AG09319 (cell line): Measurements from ENCODE around the gene CD2BP2.

Experiments
- DNase-seq: peaks from one replicate; pipeline ENCODE4 v3.0.0-alpha.2; 2010; ENCODE audit warnings: low read depth; ENCODE audit errors: extremely low read depth
- TF ChIP-seq, protein P1 (sequence below): IDR thresholded peaks from 2 replicates; pipeline ENCODE4 v1.5.1; 2011; ENCODE audit warnings: low read depth, mild to moderate bottlenecking, inconsistent platforms, low read length, moderate library complexity

Gene CD2BP2

GRCh38 chr16:30356401-30357084 is 1.4 kb upstream of the CD2BP2 start:
- DNase-seq, result no peak
- TF ChIP-seq, protein P1, sequence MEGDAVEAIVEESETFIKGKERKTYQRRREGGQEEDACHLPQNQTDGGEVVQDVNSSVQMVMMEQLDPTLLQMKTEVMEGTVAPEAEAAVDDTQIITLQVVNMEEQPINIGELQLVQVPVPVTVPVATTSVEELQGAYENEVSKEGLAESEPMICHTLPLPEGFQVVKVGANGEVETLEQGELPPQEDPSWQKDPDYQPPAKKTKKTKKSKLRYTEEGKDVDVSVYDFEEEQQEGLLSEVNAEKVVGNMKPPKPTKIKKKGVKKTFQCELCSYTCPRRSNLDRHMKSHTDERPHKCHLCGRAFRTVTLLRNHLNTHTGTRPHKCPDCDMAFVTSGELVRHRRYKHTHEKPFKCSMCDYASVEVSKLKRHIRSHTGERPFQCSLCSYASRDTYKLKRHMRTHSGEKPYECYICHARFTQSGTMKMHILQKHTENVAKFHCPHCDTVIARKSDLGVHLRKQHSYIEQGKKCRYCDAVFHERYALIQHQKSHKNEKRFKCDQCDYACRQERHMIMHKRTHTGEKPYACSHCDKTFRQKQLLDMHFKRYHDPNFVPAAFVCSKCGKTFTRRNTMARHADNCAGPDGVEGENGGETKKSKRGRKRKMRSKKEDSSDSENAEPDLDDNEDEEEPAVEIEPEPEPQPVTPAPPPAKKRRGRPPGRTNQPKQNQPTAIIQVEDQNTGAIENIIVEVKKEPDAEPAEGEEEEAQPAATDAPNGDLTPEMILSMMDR, result no peak

DNA sequence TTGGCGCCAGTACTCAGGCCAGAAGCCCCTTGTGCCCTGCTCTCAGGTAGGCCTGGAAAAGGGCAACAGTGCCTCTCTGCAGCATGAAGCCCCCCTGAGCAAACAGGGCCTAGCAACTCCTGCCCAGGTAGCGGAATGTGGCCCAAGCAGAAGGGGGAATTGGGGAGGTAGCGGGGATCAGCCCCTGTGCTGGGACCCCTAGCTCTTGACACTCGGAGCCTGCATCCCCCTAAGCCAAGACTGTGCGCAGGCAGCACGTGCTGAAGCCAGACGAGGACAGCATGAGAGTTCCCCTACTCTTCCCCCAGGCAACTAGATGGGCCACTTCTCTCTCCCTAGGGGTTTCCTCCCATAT is 823 bp upstream of the CD2BP2 start:
- no peak for DNase-seq
- TF ChIP-seq, protein P1, result no peak

DNA sequence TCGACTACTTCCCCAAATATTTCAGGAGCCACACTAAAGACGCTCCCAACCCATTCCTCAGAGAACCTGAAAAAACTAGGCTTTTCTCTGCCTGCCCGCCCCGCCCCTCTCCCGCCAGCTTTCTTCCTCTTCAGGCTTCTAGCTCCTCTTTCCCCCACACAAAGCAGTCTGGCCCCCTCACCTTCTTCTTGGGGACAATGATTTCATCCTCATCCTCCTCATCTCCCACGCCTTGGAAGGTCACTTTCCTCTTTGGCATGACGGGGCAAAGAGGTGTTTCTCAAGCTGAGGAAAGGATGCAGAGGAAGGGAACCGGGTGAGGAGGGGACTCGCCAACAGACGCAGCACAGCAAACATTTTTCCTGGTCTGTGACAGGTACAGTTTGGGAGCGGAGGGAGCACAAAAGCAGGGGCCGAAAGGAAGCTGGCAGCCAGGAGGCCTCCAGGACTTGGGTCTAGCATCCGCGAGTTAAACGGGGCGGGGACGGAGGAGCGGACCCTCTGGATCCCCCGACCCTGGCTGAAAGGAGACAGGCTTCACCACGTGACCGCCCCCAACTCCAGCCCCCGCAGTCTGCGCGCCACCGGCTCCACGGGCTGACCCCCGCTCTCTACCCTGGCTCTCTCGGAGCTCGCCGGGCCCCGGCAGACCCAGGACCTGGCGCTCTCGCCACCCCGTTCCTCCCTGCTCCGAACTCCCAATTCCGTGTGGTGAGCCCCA is 525 bp downstream of the CD2BP2 start:
- DNase-seq, result no peak
- TF ChIP-seq, protein P1, result no peak

DNA sequence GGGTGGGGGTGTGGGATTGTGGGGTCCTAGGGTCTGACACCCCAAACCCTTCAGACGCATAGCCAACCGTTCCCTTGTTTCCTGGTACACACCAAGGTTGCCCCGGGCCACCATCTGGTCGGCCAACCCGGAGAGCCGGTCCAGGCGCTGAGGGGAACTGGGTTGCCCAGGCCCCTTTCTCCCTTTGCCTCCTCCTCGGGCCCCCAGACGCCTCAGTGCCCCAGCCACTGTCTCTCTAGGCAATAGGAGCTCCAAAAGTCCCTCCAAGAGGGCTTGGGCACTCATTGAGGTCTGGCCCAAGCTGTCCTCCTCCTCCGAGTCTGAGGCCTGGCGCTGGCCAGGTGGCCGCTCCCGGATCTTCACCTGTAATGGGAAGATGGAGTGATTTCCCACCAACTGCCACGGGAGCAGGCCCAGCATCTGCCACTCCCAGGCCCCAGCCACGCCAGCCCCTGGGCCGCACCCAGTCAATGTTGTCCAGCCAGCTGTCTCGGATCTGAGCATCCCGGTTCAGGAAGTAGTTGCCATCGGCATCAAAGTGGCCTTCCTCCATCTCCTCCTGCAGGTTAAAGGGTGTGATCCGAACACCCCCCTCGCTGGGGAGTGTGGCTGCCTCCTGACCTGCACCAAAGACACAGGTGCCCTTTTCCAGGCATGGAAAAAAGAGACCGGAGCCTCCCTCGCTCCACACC is 1.5 kb downstream of the CD2BP2 start:
- TF ChIP-seq, protein P1, result no peak
- DNase-seq, result no peak

GRCh38 chr16:30352488-30353401 is 2.4 kb downstream of the CD2BP2 start:
- TF ChIP-seq, protein P1, result no peak
- no peak for DNase-seq

DNA sequence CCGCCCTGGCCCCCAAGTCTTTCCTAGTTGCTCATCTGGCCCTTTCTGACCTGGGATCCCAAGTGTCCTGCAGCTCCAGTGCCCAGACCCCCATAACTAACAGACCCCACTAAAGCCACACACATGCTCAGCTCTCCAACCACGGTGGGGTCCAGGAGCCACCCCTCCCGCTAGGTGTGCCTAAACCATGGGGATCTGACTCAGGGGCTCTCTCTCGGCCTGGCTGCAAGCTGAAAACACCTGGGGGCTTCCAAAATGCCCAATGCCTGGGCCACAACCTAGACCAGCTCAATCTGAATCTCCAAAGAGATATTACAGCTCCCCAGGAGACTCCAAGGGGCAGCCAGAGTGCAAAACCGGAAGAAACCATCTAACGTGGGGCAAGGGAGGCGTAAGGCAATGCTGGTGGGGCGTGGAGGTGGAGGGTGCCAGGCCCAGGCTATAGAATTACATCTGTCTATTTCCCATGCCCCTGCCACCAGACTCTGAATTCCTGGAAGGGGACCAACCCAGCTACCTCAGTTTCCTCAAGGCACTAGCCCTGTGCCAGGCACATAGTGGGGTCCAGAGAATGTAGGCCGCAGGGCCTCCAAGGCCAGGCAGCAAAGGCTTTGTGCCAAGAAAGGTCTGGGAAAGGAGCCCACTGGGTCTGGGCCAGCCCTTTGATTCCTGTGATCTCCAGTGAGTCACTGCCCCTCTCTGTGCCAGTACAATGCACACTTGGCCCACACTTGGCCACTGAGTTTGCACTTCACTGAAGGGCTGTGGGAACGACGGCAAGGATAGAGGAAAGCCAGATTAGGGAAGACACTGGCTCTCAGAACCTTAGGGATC is 3.3 kb downstream of the CD2BP2 start:
- TF ChIP-seq, protein P1, result no peak
- peak; percentile 84 for DNase-seq
